DMS153 (cell line): Measurements from ENCODE around the gene SFXN5.
"Not testable (repeated sequence)": the region's sequence is repeated elsewhere in the genome, so short reads cannot be mapped to it uniquely, and the experiment has no call there.

Experiments used
- DNase-seq: peaks from one replicate; lab custom pipeline; 2025; lab: John Stamatoyannopoulos, UW

Gene SFXN5

GRCh38 chr2:73101626-73102256, 30.2 kb upstream of the SFXN5 start:
- no peak for DNase-seq

DNA sequence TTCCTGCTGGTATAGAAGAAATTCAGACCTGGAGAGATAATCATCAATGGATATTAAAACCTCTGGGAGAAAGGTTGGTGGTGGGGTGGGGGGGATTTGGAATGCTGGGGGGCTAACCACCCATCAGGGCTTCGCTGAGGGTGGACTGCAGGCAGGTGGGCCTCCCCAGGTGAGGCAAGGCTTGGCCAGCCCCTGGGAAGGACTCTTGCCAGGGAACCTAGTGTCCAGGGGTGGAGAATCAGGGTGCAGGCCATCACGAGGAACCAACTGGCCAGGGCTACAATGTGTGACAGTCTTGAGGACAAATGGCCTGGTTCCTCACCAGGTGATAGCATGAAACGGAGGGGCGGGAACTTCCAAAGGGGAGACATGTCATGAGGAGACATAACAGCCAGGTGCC, 29.4 kb upstream of the SFXN5 start:
- DNase-seq: no peak

DNA sequence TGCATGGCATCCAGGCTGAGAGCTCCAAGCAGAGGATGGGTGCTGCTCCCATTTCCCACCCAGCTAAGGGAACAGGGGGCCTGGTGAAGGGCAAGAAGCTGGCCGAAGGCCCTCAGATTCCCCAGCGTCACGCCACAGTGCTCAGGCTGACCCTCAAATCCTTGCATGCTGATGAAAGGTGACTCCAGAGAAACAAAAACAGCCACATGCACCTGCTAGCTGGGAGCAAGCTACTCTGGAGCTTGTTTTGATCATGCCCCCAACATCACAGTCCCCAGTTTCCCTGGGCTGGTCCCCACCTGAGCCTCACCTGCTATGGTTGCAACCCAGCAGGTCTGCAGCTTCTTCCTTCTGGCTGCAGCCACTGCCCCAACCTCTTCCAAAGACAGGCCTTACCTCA, 28.0 kb upstream of the SFXN5 start:
- no peak for DNase-seq

GRCh38 chr2:73095910-73096309, 24.4 kb upstream of the SFXN5 start:
- no peak for DNase-seq

- DNase-seq: not testable (repeated sequence)
Observed at GRCh38 chr2:73093601-73094218, 22.2 kb upstream of the SFXN5 start.

DNA sequence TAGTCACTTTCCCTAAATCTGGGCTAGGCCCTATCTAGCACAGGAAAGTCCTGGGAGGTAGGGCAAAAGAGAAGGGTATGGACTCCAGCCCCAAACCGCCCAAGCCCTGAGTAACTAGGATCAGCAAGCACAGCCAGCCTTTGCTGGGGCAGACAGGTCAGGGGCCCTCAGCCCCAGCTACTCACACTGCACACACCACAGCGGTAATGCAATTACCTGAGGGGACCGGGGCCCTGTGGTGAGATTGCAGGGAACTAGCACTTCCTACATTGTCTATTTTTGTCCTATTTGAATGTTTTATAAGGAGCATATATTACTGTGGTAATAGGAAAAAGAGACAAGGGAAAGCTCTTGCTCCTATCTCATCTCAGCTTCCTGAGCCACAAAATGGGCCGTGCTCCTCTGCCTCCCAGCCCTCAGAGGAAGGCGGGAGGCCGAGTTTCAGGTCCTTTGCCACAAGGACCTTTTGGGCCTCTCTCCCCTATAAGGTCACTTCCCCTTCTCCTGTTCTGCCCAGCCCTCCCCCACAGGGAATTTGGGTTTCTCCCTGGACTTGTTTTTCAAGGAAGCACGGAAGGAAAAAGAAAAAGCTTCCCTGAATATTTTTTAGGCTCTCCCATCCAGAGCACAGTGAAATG, 20.8 kb upstream of the SFXN5 start:
- DNase-seq: no peak

- no peak for DNase-seq
Observed at GRCh38 chr2:73091696-73092095, 20.2 kb upstream of the SFXN5 start.

GRCh38 chr2:73091164-73091563, 19.7 kb upstream of the SFXN5 start:
- no peak for DNase-seq

- DNase-seq: no peak
Observed at GRCh38 chr2:73089270-73090030, 17.9 kb upstream of the SFXN5 start.

- DNase-seq: no peak
Observed at GRCh38 chr2:73088703-73089102, 17.2 kb upstream of the SFXN5 start.

- DNase-seq: no peak
Observed at GRCh38 chr2:73088211-73088610, 16.7 kb upstream of the SFXN5 start.

- no peak for DNase-seq
Observed at GRCh38 chr2:73087311-73087710, 15.8 kb upstream of the SFXN5 start.

DNA sequence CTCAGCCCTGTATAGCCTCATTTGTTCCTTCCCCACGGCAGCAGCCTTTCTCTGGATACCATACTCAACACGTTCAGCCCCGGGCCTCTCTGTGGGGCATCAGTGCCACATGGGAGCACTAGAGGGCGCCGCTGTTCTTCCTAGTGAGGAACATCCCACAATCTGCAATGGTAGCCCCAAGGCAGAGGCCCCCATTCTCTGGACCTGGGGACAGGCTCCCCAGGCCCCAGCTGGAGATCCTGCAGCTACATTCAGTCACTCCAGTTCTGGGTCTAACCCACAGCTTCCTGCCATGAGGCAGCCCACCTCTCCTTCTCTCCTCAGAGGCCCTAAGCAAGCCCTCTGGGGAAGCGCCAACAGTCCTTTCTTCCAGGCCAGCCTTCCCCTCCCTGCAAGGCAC, 14.2 kb upstream of the SFXN5 start:
- DNase-seq: peak; percentile 15

GRCh38 chr2:73084971-73085370, 13.5 kb upstream of the SFXN5 start:
- no peak for DNase-seq

DNA sequence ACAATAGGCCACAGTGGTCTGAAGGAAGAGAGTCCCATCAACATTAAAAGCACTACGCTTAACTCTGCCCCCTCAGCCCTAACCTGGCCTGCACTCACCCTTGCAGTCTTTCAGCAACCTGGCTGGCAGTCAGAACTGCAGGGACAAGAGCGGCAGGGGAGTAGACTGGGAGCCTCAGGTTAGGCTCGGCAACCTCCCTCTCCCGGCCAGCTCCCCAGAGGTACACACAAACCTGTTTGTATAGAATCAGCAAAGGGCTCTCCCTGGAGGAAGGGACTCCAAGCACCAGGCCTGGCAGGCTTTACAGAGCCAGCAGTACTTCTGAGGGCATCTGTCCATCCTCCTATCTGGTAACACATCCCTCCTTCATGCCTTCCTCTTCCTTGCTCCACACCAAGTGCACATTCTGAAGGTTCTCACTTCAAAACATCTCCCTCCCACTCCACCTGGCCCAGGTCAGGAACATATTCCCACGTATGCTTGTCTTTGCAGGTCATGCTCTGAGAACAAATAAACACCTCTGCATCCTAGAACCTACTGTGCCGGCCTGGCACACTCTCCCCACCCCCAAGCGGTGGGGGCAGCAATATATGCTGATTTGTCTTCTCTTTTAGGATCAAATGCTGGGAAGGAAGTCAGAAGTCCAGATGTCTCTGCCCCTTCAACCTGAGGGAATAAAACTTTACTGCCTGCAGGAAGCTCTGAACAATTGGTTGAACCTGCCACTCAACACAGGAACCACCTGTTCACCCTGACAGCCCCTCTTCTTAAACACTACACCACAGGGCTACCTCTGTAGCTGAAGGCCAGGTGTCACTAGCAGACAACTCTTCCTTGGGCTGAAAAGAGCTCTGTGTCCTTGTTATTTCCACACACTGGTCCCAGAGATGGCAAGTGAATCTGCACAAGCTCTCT, 12.6 kb upstream of the SFXN5 start:
- peak; percentile 48 for DNase-seq

DNA sequence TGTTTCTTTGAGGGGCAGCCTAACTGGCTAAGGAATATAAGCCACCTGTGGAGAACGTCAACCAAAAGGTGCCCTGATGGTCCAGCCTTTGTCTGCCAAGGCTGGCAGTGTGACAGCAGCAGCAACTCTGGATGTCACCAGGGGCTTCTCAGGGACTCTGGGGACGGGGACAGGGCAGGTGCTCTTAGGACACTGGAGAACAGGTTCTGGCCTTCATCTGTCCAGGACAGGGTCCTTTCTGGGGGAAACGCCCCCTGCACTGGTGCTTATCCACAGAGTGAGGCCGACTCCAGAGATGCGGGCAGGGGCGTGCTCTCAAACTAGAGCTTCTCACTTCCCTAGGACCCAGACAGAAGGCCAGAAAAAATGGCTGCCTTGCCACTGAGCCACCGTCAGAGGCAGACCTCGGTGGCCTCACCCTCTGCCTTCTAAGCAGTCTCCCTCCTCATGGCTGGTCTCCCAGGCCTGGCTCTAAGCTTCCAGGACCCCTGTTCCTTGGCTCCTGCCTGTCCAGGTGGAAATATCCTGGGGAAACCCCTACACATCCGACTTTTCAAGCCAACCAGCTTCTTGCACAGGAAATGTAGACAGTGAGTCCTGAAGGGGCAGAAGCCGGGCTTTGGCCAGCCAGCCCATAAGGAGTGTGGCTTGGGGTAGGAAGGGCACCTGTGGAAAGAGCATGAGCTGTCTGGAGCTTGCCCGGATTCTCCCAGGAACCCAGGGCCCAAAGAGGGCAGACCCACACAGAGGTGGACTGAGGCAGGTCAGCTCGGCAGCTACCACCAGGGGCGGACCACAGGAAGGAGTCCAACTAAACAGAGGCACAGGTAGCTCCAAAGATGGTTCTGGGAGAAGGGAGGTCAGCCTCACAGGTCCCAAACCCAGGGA, 11.3 kb upstream of the SFXN5 start:
- DNase-seq: no peak

- DNase-seq: no peak
Observed at GRCh38 chr2:73081181-73081671, 9.7 kb upstream of the SFXN5 start.

- no peak for DNase-seq
Observed at GRCh38 chr2:73080321-73081131, 9.0 kb upstream of the SFXN5 start.

DNA sequence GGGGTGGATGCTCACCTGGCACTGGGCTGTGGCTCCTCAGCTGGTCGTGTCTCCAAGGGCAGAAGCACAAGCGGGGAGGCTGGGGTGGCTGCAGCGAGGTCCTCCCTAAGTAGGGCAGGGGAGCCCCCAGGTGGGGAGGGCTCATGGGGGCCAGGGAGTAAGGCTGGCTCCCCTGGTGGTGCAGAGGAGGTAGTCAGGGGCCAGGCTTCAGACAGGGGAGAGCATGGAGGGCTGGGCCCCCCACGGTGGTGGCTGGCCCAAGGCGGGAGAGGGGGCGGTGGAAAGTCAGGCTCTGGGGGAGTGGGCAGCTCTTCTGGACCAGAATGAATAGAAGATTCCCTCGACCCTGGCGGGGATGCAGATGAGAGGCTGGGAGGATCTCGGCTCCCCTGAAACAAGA, 8.1 kb upstream of the SFXN5 start:
- no peak for DNase-seq
